Nephron progenitor cell (in vitro differentiated cells): ENCODE data around the gene TNFAIP8L1.
A peak's percentile ranks its signal among the peaks of the same experiment; 100 is the strongest.

Experiments
- DNase-seq: peaks from one replicate; pipeline ENCODE4 v3.0.0; 2021
- H3K27ac Mint-ChIP-seq: 2 replicates; pipeline ENCODE4 v1.8.0; 2021; ENCODE audit warnings: mild to moderate bottlenecking, moderate library complexity, mixed read lengths
- H3K27me3 Mint-ChIP-seq: 2 replicates; pipeline ENCODE4 v1.8.0; 2021; ENCODE audit warnings: mild to moderate bottlenecking, low read depth, mixed read lengths; ENCODE audit not compliant: poor library complexity
- H3K36me3 Mint-ChIP-seq: 2 replicates; pipeline ENCODE4 v1.8.0; 2021; ENCODE audit warnings: low read depth, mixed read lengths
- H3K4me1 Mint-ChIP-seq: 2 replicates; pipeline ENCODE4 v1.8.0; 2021; ENCODE audit warnings: mixed read lengths
- H3K4me3 Mint-ChIP-seq: 2 replicates; pipeline ENCODE4 v1.8.0; 2021; ENCODE audit warnings: mild to moderate bottlenecking, moderate library complexity, mixed read lengths
- H3K9me3 Mint-ChIP-seq: 2 replicates; pipeline ENCODE4 v1.8.0; 2021; ENCODE audit warnings: mild to moderate bottlenecking, moderate library complexity, mixed read lengths
- CTCF ChIP-seq: fragments of 200-600 bp; sonication (generic); IDR thresholded peaks from 2 replicates; pipeline ENCODE4 v1.5.0; 2021; ENCODE audit warnings: antibody characterized with exemption

TNFAIP8L1 gene

GRCh38 chr19:4671185-4671851, 32.0 kb downstream of the TNFAIP8L1 start:
- no peak for DNase-seq
- Mint-ChIP-seq H3K27me3 (peaks cover 4% of the 10 kb centered on the region), H3K9me3 (no peaks in the 10 kb centered on the region), H3K36me3 (peaks cover 14% of the 10 kb centered on the region), H3K4me3 (peak overlapping the region; percentile 39), H3K4me1 (peaks cover 34% of the 10 kb centered on the region), H3K27ac (no peak overlapping the region)
- no peak for TF ChIP-seq CTCF

GRCh38 chr19:4673216-4673615, 33.9 kb downstream of the TNFAIP8L1 start:
- H3K27ac Mint-ChIP-seq: peak overlapping the region; percentile 89
- TF ChIP-seq CTCF: no peak
- H3K27me3 Mint-ChIP-seq: peaks cover 4% of the 10 kb centered on the region

GRCh38 chr19:4673726-4674125, 34.4 kb downstream of the TNFAIP8L1 start:
- H3K36me3 Mint-ChIP-seq: peaks cover 12% of the 10 kb centered on the region
- H3K4me3 Mint-ChIP-seq: no peak overlapping the region
- peaks cover 4% of the 10 kb centered on the region for H3K27me3 Mint-ChIP-seq
- H3K27ac Mint-ChIP-seq: peak overlapping the region; percentile 69
- DNase-seq: no peak
- no peak for TF ChIP-seq CTCF
- H3K9me3 Mint-ChIP-seq: no peaks in the 10 kb centered on the region
- H3K4me1 Mint-ChIP-seq: peaks cover 37% of the 10 kb centered on the region

More at GRCh38 chr19:4673216-4673615, 33.9 kb downstream of the TNFAIP8L1 start:
- Mint-ChIP-seq H3K4me3 (no peak overlapping the region), H3K9me3 (no peaks in the 10 kb centered on the region), H3K4me1 (peaks cover 39% of the 10 kb centered on the region), H3K36me3 (peaks cover 14% of the 10 kb centered on the region)
- no peak for DNase-seq

GRCh38 chr19:4675346-4675745, 36.0 kb downstream of the TNFAIP8L1 start:
- H3K4me3 Mint-ChIP-seq: no peak overlapping the region
- DNase-seq: peak; percentile 29
- H3K27me3 Mint-ChIP-seq: peaks cover 4% of the 10 kb centered on the region
- H3K36me3 Mint-ChIP-seq: peaks cover 19% of the 10 kb centered on the region
- H3K9me3 Mint-ChIP-seq: no peaks in the 10 kb centered on the region
- peak overlapping the region; percentile 36 for H3K27ac Mint-ChIP-seq
- peaks cover 31% of the 10 kb centered on the region for H3K4me1 Mint-ChIP-seq
- no peak for TF ChIP-seq CTCF

GRCh38 chr19:4676955-4677731, 37.8 kb downstream of the TNFAIP8L1 start:
- peaks cover 4% of the 10 kb centered on the region for H3K27me3 Mint-ChIP-seq
- H3K4me3 Mint-ChIP-seq: no peak overlapping the region
- DNase-seq: peak; percentile 50
- H3K36me3 Mint-ChIP-seq: peaks cover 27% of the 10 kb centered on the region
- no peaks in the 10 kb centered on the region for H3K9me3 Mint-ChIP-seq
- H3K4me1 Mint-ChIP-seq: peaks cover 31% of the 10 kb centered on the region
- peak; percentile 45 for TF ChIP-seq CTCF
- peak overlapping the region; percentile 39 for H3K27ac Mint-ChIP-seq
